SKM-1 treated with dmso at 0.1 percent for 144 hours (cell line): ENCODE data around the gene CHRNA4.
"Not testable (repeated sequence)": the region's sequence is repeated elsewhere in the genome, so short reads cannot be mapped to it uniquely, and the experiment has no call there.

ENCODE experiments used
- DNase-seq: peaks from one replicate; lab custom pipeline; 2025; ENCODE audit not compliant: unreplicated experiment; lab: John Stamatoyannopoulos, UW

The CHRNA4 gene

GRCh38 chr20:63311186-63311832 is 49.8 kb downstream of the CHRNA4 start:
- DNase-seq = no peak

- no peak for DNase-seq
Measured at GRCh38 chr20:63310265-63310991, 50.7 kb downstream of the CHRNA4 start.

GRCh38 chr20:63309261-63310071 is 51.7 kb downstream of the CHRNA4 start:
- DNase-seq = no peak

DNA sequence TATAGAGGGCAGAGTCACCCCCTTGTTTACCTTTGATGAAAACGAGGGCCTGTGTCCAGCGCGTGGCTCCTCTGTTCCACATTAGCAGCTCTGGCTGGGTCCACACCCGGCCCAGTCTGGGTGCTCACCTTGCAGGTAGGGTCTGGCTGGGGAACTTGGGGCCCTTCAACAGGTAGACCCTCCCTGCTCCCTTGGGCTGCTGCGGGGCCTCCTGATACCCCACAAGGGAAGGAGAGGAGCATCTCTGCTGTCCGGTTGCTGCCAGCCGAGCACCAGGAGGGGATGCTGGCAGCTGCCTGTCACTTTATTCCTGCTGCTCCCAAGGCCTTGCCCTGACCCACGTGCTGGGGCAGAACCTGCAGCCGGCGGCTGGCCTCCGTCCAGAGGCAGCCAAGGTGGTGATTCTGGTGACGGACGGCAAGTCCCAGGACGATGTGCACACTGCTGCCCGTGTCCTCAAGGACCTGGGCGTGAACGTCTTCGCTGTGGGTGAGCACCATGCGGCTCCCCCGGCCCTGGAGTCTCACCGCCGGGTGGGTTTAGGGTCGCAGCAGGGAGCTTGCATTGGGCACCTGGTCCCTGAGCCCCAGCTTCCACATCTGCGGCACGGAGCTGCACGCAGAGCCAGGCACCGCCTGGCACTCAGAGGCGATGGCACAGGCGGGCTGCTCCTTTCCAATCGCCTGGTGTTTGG is 52.8 kb downstream of the CHRNA4 start:
- DNase-seq = no peak

- DNase-seq = no peak
Measured at GRCh38 chr20:63307538-63308217, 53.5 kb downstream of the CHRNA4 start.

DNA sequence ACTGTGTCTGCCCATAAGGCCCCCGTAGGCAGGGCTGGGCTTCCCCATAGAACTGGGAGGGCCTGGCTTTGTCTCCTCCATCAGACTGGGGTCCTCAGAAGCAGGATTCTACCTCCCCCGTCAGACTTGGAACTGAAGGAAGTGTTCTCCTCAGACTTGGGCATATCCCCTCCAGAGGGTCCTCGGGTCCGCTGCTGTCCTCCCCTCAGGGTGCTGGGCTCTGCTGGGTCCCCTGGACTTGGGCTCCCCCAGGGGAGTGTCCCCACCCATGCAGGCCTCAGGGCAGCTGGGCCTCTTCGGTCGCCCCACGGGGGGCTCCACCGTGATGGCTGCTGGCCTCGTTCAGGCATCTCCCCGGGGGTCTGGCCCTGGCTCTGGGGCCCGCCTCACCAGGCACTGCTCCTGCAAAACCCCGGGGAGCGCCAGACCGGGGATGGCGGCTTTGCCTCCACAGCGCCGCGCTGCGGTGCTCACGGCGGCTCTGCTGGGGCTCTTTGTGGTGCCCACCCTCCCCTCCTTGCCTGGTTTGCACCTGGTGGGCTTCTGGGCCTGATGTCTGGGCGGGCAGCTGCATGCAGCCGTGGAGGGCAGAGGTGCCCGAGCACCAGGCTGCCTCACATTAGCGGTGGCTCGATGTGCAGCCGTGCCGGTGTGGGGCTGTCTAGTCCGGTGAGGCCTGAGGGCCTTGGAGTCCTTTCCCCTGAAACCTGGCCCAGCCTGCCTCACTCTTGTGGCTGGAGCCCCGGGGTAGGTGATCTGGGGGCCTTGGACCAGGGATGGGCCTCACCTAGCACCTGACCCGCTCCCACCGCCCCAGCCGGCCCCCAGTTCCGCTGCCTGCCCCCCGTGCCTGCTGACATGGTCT is 54.2 kb downstream of the CHRNA4 start:
- DNase-seq = no peak

DNA sequence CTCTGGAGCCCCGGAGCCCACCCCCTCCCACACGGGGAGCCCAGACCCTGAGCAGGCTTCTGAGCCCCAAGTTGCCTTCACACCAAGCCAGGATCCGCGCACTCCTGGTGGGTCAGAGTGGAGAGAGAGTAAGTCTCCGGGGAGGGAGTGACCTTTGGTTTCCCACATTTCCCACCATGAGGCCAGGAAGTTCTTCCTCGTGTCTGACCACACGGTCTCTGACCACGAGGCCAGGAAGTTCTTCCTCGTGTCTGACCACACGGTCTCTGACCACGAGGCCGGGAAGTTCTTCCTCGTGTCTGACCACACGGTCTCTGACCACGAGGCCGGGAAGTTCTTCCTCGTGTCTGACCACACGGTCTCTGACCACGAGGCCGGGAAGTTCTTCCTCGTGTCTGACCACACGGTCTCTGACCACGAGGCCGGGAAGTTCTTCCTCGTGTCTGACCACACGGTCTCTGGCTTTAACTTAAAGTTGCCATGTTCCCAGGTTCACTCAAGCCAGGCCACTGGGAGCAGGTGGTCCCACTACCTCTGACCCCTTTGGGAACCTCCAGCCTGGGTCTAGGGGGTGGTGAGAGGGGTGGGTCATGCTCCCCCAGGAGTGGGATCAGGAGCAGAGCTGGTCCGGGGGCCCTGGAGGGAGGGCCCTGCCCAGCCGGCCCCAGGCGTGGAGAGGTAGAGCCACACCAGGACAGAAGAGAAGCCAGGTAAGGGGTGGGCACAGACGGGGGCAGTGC is 55.0 kb downstream of the CHRNA4 start:
- DNase-seq = not testable (repeated sequence)

DNA sequence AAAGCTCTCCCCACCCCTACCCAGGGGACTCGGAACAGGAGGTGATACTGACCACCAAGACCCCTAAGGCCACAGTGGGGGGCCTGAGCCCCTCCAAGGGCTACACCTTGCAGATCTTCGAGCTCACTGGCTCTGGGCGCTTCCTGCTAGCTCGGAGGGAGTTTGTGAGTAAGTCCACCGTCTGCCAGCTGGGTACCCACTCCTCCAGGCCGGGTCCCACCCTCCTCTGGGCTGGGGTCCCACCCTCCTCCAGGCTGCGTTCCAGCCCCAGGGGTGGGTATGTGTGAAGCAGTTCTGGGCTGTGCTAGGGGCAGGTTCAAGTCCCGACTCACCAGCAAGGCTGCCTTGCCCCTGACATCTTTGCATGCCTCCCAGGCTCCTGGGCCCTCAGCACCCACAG is 55.8 kb downstream of the CHRNA4 start:
- no peak for DNase-seq

DNA sequence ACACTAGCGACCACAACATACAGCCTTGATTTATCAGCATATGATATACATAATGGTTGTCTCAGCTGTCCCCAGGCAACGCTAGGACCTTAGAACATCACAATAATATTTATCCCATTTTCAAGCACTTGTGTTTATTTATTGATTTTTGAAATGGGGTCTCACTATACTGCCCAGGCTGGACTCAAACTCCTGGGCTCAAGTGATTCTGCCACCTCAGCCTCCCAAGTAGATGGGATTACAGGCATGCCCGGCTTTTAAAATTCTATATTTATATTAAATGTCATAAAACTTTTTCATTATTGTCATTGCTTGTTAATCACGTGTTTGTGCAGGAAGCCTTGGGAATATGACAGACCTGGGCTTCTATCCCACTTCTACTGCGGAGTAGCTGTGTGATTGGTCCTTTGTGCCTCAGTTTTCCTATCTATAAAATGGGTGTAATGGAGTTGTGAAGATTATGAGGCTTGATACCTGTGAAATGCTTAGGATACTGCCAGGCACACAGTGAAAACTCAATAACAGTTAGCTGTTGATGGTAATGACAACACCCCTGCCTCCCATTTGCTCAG is 58.0 kb downstream of the CHRNA4 start:
- no peak for DNase-seq

DNA sequence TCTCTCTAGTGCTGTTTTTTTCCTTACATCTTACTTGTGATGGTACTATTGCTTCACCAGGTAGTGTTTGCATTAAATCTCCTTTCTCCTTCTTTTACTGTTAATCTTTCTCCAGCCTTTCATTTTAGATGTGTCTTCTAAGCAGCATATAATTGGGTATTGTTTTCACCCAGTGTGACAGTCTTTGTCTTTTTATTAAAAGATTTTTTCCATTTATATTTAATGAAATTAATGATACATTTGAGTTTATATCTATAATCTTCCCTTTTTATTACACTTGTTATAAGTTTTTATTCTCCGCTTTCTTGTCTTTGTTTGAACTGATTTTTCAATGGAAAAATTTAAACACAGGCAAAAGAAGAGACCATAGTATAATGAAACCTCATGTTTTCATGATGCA is 59.5 kb downstream of the CHRNA4 start:
- no peak for DNase-seq

DNA sequence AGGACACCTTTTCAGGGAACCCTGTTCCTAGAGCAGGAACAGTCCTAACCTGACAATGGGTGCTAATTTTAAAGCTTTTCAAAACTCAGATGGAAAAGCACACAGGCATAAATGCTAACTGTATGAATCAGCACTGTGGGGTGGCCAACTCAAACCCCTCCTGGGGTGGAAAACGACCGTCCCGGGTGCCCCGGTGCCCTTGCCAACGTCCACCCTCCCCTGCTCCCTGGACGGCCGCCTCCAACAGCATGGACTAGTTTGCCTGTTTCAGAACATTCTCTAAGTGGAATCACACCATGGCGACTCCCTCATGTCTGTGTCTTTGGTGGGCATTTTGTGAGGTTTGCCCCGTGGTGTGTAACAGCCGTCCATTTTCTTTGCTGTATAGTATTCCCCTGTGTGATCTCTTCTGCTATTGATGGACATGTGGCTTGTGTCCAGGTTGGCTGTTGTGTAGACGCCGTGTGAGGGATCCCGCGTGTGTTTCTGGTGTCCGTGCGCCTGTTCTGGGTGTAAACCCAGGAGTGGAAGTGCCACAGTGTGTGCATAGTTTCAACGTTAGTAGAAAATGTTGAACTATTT is 62.3 kb downstream of the CHRNA4 start:
- DNase-seq = no peak

- no peak for DNase-seq
Measured at GRCh38 chr20:63297796-63298572, 63.2 kb downstream of the CHRNA4 start.

DNA sequence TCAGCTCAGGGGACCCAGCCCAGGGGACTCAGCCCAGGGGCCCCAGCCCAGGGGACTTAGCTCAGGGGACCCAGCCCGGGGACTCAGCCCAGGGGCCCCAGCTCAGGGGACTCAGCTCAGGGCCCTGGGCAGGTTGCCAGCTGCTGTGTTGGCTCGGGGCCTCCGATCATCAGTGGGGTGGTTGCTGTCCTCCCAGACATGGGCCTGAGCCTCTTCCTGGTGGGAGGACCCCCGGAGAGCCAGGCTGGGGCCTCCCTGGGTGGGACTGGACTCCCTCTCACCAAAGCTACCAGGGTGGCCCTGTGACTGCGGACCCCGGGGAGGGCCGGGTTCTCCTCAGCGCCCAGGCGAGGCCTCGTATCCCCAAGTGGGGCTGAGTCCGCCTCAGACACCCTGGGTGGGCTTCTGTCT is 63.8 kb downstream of the CHRNA4 start:
- DNase-seq = no peak

DNA sequence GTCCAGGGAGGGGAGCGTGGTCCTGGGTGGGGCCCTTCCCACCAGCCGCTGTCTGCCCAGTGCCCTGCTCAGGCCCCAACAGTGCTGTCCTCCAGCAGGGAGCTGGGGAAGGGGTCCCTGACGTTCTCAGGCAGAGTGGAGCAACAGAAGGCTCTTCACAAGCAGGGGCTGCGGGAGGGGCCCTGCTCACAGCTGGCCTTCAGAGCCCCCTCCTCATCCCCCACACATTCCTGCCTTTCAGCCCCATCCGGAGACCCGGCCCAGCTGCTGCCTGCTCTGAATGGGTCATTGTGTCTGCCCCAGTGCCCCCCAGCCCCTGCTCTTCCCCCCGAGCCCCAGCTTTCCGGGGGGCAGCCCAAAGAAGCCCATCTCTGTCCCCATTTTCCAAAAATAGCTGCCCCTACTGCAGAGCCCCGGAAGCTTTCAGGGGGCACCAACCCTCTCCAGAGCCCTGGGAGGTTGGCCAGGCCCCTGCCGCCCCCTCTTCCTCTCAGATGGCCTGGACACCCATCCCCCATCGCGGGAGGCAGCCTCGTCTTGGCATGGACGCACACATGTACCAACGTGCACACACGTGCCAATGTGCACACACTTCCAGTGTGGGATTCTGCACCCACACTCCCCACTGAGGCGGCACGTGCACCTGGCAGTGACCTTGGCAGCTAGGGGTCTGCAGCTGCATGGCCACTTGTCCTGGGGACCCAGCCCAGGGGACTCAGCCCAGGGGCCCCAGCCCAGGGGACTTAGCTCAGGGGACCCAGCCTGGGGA is 64.4 kb downstream of the CHRNA4 start:
- DNase-seq = no peak

GRCh38 chr20:63295846-63296245 is 65.3 kb downstream of the CHRNA4 start:
- DNase-seq = no peak

GRCh38 chr20:63295422-63295821 is 65.7 kb downstream of the CHRNA4 start:
- DNase-seq = no peak

GRCh38 chr20:63295018-63295417 is 66.1 kb downstream of the CHRNA4 start:
- DNase-seq = no peak
